Fibroblast of mammary gland (primary cell): ENCODE data around the gene SEC11A.

Source experiments
- DNase-seq: peaks from one replicate; pipeline ENCODE4 v3.0.0-alpha.2; 2010; ENCODE audit warnings: low read depth
- H3K4me3 ChIP-seq: 2 replicates; pipeline ENCODE4 v1.5.1; 2011; ENCODE audit warnings: low read depth, mild to moderate bottlenecking, low read length, moderate library complexity; ENCODE audit not compliant: control insufficient read depth
- CTCF ChIP-seq: conservative IDR thresholded peaks from 2 replicates; pipeline ENCODE4 v1.5.1; 2011; ENCODE audit warnings: low read depth, low read length, inconsistent platforms; ENCODE audit not compliant: control insufficient read depth, insufficient read depth

Gene SEC11A

GRCh38 chr15:84721371-84721770, 5.4 kb upstream of the SEC11A start:
- TF ChIP-seq CTCF, result no peak
- no peak for DNase-seq
- no peak overlapping the region for H3K4me3 ChIP-seq

GRCh38 chr15:84715441-84716035, 401 bp downstream of the SEC11A start:
- peak; percentile 28 for DNase-seq
- no peak for TF ChIP-seq CTCF
- peak overlapping the region; percentile 94 for H3K4me3 ChIP-seq

- peak overlapping the region; percentile 94 for H3K4me3 ChIP-seq
- no peak for DNase-seq
- TF ChIP-seq CTCF, result no peak
Observed at GRCh38 chr15:84714821-84715220, 1.1 kb downstream of the SEC11A start.

GRCh38 chr15:84714372-84714771, 1.6 kb downstream of the SEC11A start:
- peak overlapping the region; percentile 94 for H3K4me3 ChIP-seq
- TF ChIP-seq CTCF, result no peak

GRCh38 chr15:84703808-84704207, 12.1 kb downstream of the SEC11A start:
- no peak for TF ChIP-seq CTCF
- H3K4me3 ChIP-seq, result no peak overlapping the region
- DNase-seq, result no peak

More at GRCh38 chr15:84714372-84714771, 1.6 kb downstream of the SEC11A start:
- DNase-seq, result no peak

- TF ChIP-seq CTCF, result no peak
- H3K4me3 ChIP-seq, result no peak overlapping the region
- peak; percentile 69 for DNase-seq
Observed at GRCh38 chr15:84702961-84703482, 12.9 kb downstream of the SEC11A start.

GRCh38 chr15:84699538-84700191, 16.3 kb downstream of the SEC11A start:
- H3K4me3 ChIP-seq, result no peak overlapping the region
- DNase-seq, result no peak
- no peak for TF ChIP-seq CTCF
